Thoracic aorta endothelial cell (primary cell): ENCODE results near the gene CABLES1. TPM values are rescaled to one million over a fixed set of nuclear protein-coding genes. Genes with fewer than 3 reads are reported as not detected.

Experiments used
- total RNA-seq: library from RNA; depleted of rRNA; stranded (reverse); fragments of >200 nt; gene quantifications from 2 replicates; pipeline ENCODE4 v1.2.3, GENCODE V29; 2012

CABLES1 gene, protein sequence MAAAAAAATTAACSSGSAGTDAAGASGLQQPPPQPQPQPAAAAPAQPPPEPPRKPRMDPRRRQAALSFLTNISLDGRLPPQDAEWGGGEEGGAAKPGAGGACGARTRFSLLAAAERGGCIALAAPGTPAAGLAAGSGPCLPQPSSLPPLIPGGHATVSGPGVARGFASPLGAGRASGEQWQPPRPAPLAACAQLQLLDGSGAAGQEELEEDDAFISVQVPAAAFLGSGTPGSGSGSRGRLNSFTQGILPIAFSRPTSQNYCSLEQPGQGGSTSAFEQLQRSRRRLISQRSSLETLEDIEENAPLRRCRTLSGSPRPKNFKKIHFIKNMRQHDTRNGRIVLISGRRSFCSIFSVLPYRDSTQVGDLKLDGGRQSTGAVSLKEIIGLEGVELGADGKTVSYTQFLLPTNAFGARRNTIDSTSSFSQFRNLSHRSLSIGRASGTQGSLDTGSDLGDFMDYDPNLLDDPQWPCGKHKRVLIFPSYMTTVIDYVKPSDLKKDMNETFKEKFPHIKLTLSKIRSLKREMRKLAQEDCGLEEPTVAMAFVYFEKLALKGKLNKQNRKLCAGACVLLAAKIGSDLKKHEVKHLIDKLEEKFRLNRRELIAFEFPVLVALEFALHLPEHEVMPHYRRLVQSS
- 19.0 and 34.2 TPM in 2 replicates for total RNA-seq

DNA sequence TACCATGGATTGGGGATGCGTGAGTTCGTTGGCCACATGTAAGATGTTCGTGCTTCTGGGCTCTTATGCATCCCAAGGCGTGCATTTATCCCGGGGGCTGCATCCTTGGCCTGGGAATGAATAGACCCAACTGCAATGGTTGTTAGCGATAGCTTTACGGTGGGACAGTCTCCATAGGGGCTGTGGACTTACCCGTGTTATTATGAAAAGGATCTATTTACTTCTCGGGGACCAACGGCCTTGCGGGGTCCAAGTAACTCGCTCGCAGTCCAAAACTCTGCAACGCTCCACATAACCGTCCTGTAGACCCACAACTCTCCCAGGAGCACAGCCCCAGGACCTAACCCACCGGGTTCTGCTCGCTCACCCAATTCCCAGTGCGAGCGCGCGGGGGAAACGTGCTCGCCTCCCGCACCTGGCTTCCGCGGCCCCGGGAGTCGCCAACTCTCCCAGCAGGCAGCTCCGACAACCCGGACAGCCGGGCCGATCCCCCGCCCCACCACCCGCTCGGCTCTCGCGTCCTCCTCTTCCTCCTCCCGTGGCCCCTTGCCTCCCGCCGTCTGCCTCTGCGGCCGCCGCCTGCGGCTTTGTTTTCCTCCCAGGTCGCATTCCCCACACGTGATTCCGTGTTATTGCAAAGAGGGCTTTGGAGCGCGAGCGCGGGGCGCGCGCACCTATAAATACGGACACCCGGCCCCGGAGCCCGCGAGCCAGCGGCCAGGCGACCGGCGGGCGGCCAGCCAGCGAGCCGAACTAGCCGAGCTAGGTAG, at the start of gene CABLES1:
Gene CABLES1 (plus strand): TSS at position 706 of the 770 bp plus-strand sequence. CDS start 278 bp downstream, outside the sequence.

Other genes with a start within 250 kb of the CABLES1 start
- gene RBBP8, start 202.2 kb upstream of the CABLES1 start, total RNA-seq: 26.2 and 29.5 TPM in 2 replicates